HCT116 (cell line): ENCODE measurements around the gene F13A1. TPM values are rescaled to one million over a fixed set of nuclear protein-coding genes. Genes with fewer than 3 reads are reported as not detected.

Experiments used
- ATAC-seq: fragments of 200-7000 bp; cut with Tn5 transposase; 2 replicates; pipeline ENCODE4 v1.9.1; 2020; ENCODE audit warnings: mild to moderate bottlenecking, moderate library complexity
- BruUV-seq: library from RNA; stranded (reverse); fragments of 400-500 nt; replicated peaks from 2 replicates; lab custom pipeline; 2021; lab: Mats Ljungman, UMichigan
- CTCF ChIA-PET: fragments of 300-600 bp; sonication (Branson Sonifier 250); formaldehyde crosslinking; loops from one replicate; lab custom pipeline; 2021; ENCODE audit warnings: antibody characterized with exemption; lab: Charles Lee
- POLR2A ChIA-PET: fragments of 300-600, 350-600 bp; sonication (Branson Sonifier 250); formaldehyde crosslinking; loops from one replicate; lab custom pipeline; 2021; ENCODE audit warnings: antibody characterized with exemption; lab: Charles Lee
- RAD21 ChIA-PET, 2 experiments: fragments of 300-600 bp; sonication (Branson Sonifier 250); formaldehyde crosslinking; loops; one replicate each; lab custom pipeline; 2023; ENCODE audit warnings: low total read pairs in 2 of 2; ENCODE audit not compliant: uncharacterized antibody in 2 of 2, unreplicated experiment in 2 of 2, low non-redundant PET in 1 of 2; lab: Charles Lee
- DNase-seq: peaks from one replicate; pipeline ENCODE4 v3.0.0-alpha.2; 2010; ENCODE audit warnings: low read depth, low spot score
- H2AFZ ChIP-seq: fragments of 200-600 bp; shearing (Covaris generic), sonication (generic); 2 replicates; pipeline ENCODE4 v1.6.1; 2017; ENCODE audit warnings: low read depth, mixed run types, mixed read lengths, antibody characterized with exemption, low read length; ENCODE audit not compliant: poor library complexity, severe bottlenecking
- H3K27ac ChIP-seq: 2 replicates; pipeline ENCODE4 v1.5.1; 2012; ENCODE audit warnings: low read depth, low read length
- H3K27me3 ChIP-seq: fragments of 200-600 bp; sonication (generic); 2 replicates; pipeline ENCODE4 v1.6.1; 2016; ENCODE audit warnings: mixed run types, low read length, mixed read lengths; ENCODE audit not compliant: insufficient read depth
- H3K36me3 ChIP-seq, 2 experiments: fragments of 200-500 bp in 1 of 2; fragments of 200-600 bp in 1 of 2; sonication (Bioruptor generic) in 1 of 2; sonication (generic) in 1 of 2; 2 replicates each; pipeline versions ENCODE4 v1.5.1 to v1.6.1; 2014 to 2016; ENCODE audit warnings: low read length in 2 of 2, inconsistent platforms in 1 of 2, mixed read lengths in 1 of 2, mixed run types in 1 of 2; ENCODE audit not compliant: insufficient read depth in 2 of 2, control insufficient read depth in 1 of 2
- H3K4me1 ChIP-seq, 2 experiments: fragments of 200-600 bp in 1 of 2; sonication (generic) in 1 of 2; 2 replicates each; pipeline versions ENCODE4 v1.5.1 to v1.6.1; 2012 to 2017; ENCODE audit warnings: low read length in 2 of 2, inconsistent platforms in 1 of 2, mild to moderate bottlenecking in 1 of 2, mixed read lengths in 1 of 2, mixed run types in 1 of 2, moderate library complexity in 1 of 2; ENCODE audit not compliant: insufficient read depth in 2 of 2, control insufficient read depth in 1 of 2
- H3K4me2 ChIP-seq: fragments of 200-600 bp; sonication (generic); 2 replicates; pipeline ENCODE4 v1.6.1; 2017; ENCODE audit warnings: mixed run types, low read length, mixed read lengths
- H3K4me3 ChIP-seq, 2 experiments: fragments of 200-600 bp in 1 of 2; sonication (generic) in 1 of 2; replicated peaks in 1 of 2; 2 replicates each; pipeline ENCODE4 v1.5.1; 2011 to 2016; ENCODE audit warnings: low read length in 2 of 2, control low read depth in 1 of 2, low read depth in 1 of 2, mild to moderate bottlenecking in 1 of 2, mixed read lengths in 1 of 2, mixed run types in 1 of 2
- H3K79me2 ChIP-seq: fragments of 200-600 bp; sonication (generic); 2 replicates; pipeline ENCODE4 v1.6.1; 2017; ENCODE audit warnings: mild to moderate bottlenecking, mixed run types, low read length, moderate library complexity, mixed read lengths; ENCODE audit not compliant: insufficient read depth
- H3K9ac ChIP-seq: fragments of 200-600 bp; sonication (generic); 2 replicates; pipeline ENCODE4 v1.6.1; 2016; ENCODE audit warnings: low read length, mixed read lengths
- H3K9me2 ChIP-seq: fragments of 200-600 bp; sonication (generic), shearing (Covaris generic); 2 replicates; pipeline ENCODE4 v1.6.1; 2017; ENCODE audit warnings: mixed run types, mild to moderate bottlenecking, moderate library complexity; ENCODE audit not compliant: insufficient read depth
- H3K9me3 ChIP-seq, 2 experiments: fragments of 200-500 bp in 1 of 2; fragments of 200-600 bp in 1 of 2; sonication (Bioruptor generic) in 1 of 2; sonication (generic) in 1 of 2; 2 replicates each; pipeline ENCODE4 v1.6.1; 2014 to 2017; ENCODE audit warnings: low read length in 2 of 2, mixed read lengths in 2 of 2, inconsistent platforms in 1 of 2, low read depth in 1 of 2, mild to moderate bottlenecking in 1 of 2, mixed run types in 1 of 2, moderate library complexity in 1 of 2; ENCODE audit not compliant: control insufficient read depth in 1 of 2, insufficient read depth in 1 of 2
- H4K20me1 ChIP-seq: fragments of 200-600 bp; sonication (generic), shearing (Covaris generic); 2 replicates; pipeline ENCODE4 v1.6.1; 2017; ENCODE audit warnings: mixed run types, mild to moderate bottlenecking, moderate library complexity; ENCODE audit not compliant: insufficient read depth
- CEBPB ChIP-seq: IDR thresholded peaks from 2 replicates; pipeline ENCODE4 v1.6.1; 2012; ENCODE audit warnings: low read depth
- ELF1 ChIP-seq: IDR thresholded peaks from 2 replicates; pipeline ENCODE4 v1.6.1; 2012; ENCODE audit warnings: low read depth, borderline replicate concordance
- FOSL1 ChIP-seq: IDR thresholded peaks from 2 replicates; pipeline ENCODE4 v1.6.1; 2012; ENCODE audit warnings: low read depth
- JUND ChIP-seq: IDR thresholded peaks from 2 replicates; pipeline ENCODE4 v1.6.1; 2012
- POLR2A ChIP-seq: IDR thresholded peaks from 2 replicates; pipeline ENCODE4 v1.7.0; 2011; ENCODE audit warnings: borderline replicate concordance; ENCODE audit not compliant: insufficient read depth, insufficient read length; ENCODE audit errors: extremely low read depth
- SIN3A ChIP-seq: IDR thresholded peaks from 2 replicates; pipeline ENCODE4 v1.6.1; 2012; ENCODE audit warnings: low read depth
- YY1 ChIP-seq: IDR thresholded peaks from 2 replicates; pipeline ENCODE4 v1.6.1; 2011; ENCODE audit warnings: low read length, low read depth, moderate library complexity, mild to moderate bottlenecking; ENCODE audit not compliant: insufficient replicate concordance; ENCODE audit errors: extremely low read depth
- ZFX ChIP-seq: fragments of 450-650 bp; IDR thresholded peaks from 2 replicates; pipeline ENCODE4 v1.6.1; 2017
- ZNF274 ChIP-seq: fragments of 200-500 bp; sonication (Bioruptor generic); IDR thresholded peaks from 2 replicates; pipeline ENCODE4 v1.6.1; 2014; ENCODE audit warnings: mild to moderate bottlenecking, low read depth, low read length, inconsistent platforms
- intact Hi-C: fragments of 100-400 bp; cut with micrococcal nuclease; formaldehyde crosslinking; loops from 2 replicates; pipeline ENCODE4 v1.10.0; 2022
- total RNA-seq: library from RNA; stranded (reverse); gene quantifications from one replicate; pipeline ENCODE4 v1.2.1, GENCODE V29; 2021; ENCODE audit not compliant: unreplicated experiment

The F13A1 gene
- total RNA-seq, 1 experiment from 2014 or later: 0.34 TPM

DNA sequence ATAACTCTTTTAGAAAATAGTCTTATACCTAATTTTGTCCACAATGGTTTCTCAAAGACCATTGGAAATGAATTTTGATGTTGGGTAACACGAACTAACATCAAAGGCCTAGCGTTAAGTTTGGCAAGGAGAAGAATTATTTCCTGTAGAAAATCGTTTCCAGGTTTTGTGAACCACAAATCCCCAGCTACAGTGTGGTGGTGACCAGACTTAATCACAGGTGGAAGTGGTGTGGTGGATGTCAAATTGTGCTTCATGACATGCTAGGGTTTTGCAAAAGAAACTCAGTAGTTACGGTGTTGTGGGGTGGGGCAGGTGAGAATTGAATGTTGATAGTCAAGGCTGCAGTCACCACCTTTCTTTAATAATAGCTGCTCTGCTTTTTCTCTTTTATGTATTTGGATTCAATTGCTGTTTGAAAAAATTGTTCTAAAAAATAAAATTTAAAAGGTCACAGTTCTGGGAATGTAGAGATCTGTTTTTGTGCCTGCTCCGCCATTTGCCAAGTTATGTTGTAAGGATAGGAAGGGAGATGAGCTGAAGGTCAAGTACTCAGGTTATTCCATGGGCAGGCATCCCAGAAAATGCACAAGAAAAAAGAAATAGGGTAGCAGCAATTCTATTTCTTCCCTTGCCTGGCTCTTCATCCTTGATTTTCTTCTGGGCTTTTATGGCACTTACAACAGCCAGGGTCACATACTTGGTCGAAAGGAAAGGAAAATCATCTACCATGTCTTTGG lies 83.6 kb downstream of the F13A1 start:
- no peak overlapping the region for H3K27ac ChIP-seq
- H3K36me3 ChIP-seq: no peaks in the 10 kb centered on the region
- H3K79me2 ChIP-seq: no peaks in the 10 kb centered on the region
- no peaks in the 10 kb centered on the region for H3K9me3 ChIP-seq
- ATAC-seq (no peak), DNase-seq (no peak)
- ChIA-PET CTCF (no interaction called here), POLR2A (no interaction called here), RAD21 (no interaction called here)
- intact Hi-C loops: no loop called here
- H3K9me2 ChIP-seq: no peaks in the 10 kb centered on the region
- H3K4me1 ChIP-seq: no peaks in the 10 kb centered on the region
- no TSS peak for BruUV-seq
- no peak for TF ChIP-seq SIN3A
- TF ChIP-seq ZNF274: no peak
- TF ChIP-seq ZFX: no peak
- TF ChIP-seq CEBPB: no peak
- TF ChIP-seq POLR2A: no peak
- TF ChIP-seq ELF1: no peak
- TF ChIP-seq YY1: no peak
- TF ChIP-seq JUND: no peak
- H4K20me1 ChIP-seq: no peaks in the 10 kb centered on the region
- H3K27me3 ChIP-seq: peaks cover 10% of the 10 kb centered on the region
- H2AFZ ChIP-seq: no peak overlapping the region
- no peak overlapping the region for H3K9ac ChIP-seq
- H3K4me3 ChIP-seq: no peak overlapping the region
- H3K4me2 ChIP-seq: no peak overlapping the region

DNA sequence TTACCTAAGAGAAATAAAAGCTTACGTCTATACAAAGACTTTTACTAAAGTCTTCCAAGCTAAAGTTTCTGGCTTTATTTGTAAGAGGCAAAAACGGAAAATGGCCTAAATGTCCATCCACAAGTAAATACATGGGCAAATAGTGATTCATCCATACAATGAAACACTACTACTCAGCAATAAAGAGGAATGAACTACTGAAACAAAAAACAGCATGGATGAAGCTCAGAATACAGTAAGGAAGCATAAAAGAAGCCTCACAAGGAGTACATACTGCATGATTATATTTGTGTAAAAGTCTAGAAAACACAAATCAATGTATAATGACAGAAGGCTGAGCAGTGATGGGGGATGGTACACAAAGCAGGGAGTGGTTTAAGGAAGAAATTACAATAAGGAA lies 84.7 kb downstream of the F13A1 start:
- Histone ChIP-seq H4K20me1 (no peaks in the 10 kb centered on the region), H3K36me3 (no peaks in the 10 kb centered on the region), H2AFZ (no peak overlapping the region), H3K79me2 (no peaks in the 10 kb centered on the region), H3K27me3 (peaks cover 12% of the 10 kb centered on the region), H3K27ac (no peak overlapping the region), H3K4me1 (no peaks in the 10 kb centered on the region), H3K9me3 (no peaks in the 10 kb centered on the region), H3K4me3 (no peak overlapping the region), H3K9ac (no peak overlapping the region), H3K4me2 (no peak overlapping the region), H3K9me2 (no peaks in the 10 kb centered on the region)
- CTCF ChIA-PET: no interaction called here
- ATAC-seq: no peak
- intact Hi-C loops: no loop called here
- POLR2A ChIA-PET: no interaction called here
- RAD21 ChIA-PET: no interaction called here
- BruUV-seq: no TSS peak
- no peak for DNase-seq
- TF ChIP-seq FOSL1: no peak
- TF ChIP-seq ZNF274: no peak
- TF ChIP-seq SIN3A: no peak
